ENCODE data around the gene CFAP65.

DNA sequence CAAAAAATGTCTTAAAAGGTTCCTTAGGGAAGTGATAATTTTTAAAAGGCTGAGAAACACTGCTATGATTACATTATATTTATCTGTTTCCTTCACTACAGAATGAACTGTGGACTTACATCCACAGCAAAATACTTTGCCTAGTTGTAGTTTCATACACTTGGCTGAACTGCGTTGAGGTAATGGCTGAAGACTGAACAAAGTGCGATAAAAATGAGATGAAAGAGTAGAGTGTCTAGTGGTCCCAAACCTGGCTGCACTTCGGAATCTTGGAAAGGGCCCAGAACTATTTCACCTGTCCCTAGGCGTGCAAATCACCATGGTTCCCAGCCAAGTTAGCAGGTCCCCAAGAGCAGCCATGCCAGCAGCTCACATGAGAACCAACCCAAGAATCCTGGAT, 37.6 kb upstream of the CFAP65 start:
- TF ChIP-seq CTCF (IDR thresholded peaks at IDR 0.05 in 8 of 11, conservative IDR thresholded peaks at IDR 0.05 in 3 of 11), result no peak
- no peak for TF ChIP-seq POLR2A (IDR thresholded peaks at IDR 0.05)
- TF ChIP-seq POLR2AphosphoS5 (IDR thresholded peaks at IDR 0.05), result no peak

Data from spleen (tissue), 7 donors.